Skeletal muscle tissue (tissue), 4 donors: ENCODE data around the gene KATNB1. TPM values are rescaled to one million over a fixed set of nuclear protein-coding genes. Genes with fewer than 3 reads are reported as not detected.
A peak's percentile ranks its signal among the peaks of the same experiment; 100 is the strongest.

Source experiments
- H3K27ac ChIP-seq: one replicate; pipeline ENCODE4 v1.7.0; 2013; ENCODE audit warnings: mild to moderate bottlenecking, low read depth, low read length, inconsistent platforms
- H3K27me3 ChIP-seq, 3 donors: one replicate each; pipeline ENCODE4 v1.7.0; 2013; ENCODE audit warnings: low read length in 3 of 3; ENCODE audit not compliant: control insufficient read depth in 3 of 3, insufficient read depth in 3 of 3
- H3K36me3 ChIP-seq, 3 donors: one replicate each; pipeline ENCODE4 v1.7.0; 2013; ENCODE audit warnings: low read length in 3 of 3; ENCODE audit not compliant: control insufficient read depth in 3 of 3, insufficient read depth in 3 of 3
- H3K4me1 ChIP-seq, 3 donors: one replicate each; pipeline ENCODE4 v1.7.0; 2013; ENCODE audit warnings: low read length in 3 of 3, mild to moderate bottlenecking in 3 of 3; ENCODE audit not compliant: control insufficient read depth in 3 of 3, insufficient read depth in 3 of 3
- H3K4me3 ChIP-seq, 3 donors: one replicate each; pipeline ENCODE4 v1.7.0; 2013; ENCODE audit warnings: low read length in 3 of 3
- H3K9ac ChIP-seq, 3 donors: one replicate each; pipeline ENCODE4 v1.7.0; 2013; ENCODE audit warnings: low read length in 3 of 3, mild to moderate bottlenecking in 3 of 3, moderate library complexity in 2 of 3, low read depth in 1 of 3
- H3K9me3 ChIP-seq, 3 donors: one replicate each; pipeline ENCODE4 v1.7.0; 2013; ENCODE audit warnings: low read length in 3 of 3; ENCODE audit not compliant: control insufficient read depth in 3 of 3
- total RNA-seq: library from RNA; depleted of rRNA; stranded (reverse); fragments of >200 nt; gene quantifications from one replicate; pipeline ENCODE4 v1.2.3, GENCODE V29; 2014
- donor health status: Osteomylitis.

Gene KATNB1
- total RNA-seq, 1 donor from 2014 or later = 24.0 TPM

DNA sequence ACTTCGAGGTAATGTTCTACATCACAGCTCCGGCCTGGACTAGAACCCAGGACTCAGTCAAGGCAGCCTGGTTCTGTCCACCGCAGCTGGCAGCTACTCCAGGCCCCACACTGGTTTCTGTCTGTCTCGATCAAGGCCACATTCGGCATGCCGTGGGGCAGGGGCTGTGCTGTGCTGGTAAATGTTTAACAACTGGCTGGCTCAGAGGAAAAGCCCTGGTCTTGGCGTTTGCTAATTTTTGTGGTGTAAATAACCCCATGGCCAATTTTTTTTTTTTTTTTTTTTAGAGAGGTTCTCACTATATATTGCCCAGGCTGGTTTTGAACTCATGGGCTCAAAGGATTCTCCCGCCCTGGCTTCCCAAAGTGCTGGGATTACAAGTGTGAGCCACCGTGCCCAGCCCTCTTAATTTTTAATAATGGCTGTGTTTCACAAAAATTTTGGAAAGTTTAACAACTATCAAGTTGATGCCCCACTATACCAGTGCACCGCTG is 41.3 kb upstream of the KATNB1 start:
- Histone ChIP-seq H3K4me3 (no peak overlapping the region), H3K36me3 (no peaks in the 10 kb centered on the region), H3K27ac (no peak overlapping the region), H3K9me3 (no peaks in the 10 kb centered on the region), H3K27me3 (peaks cover 0 to 23% (median 5%) of the 10 kb centered on the region in 3 donors), H3K4me1 (no peaks in the 10 kb centered on the region), H3K9ac (no peak overlapping the region)

DNA sequence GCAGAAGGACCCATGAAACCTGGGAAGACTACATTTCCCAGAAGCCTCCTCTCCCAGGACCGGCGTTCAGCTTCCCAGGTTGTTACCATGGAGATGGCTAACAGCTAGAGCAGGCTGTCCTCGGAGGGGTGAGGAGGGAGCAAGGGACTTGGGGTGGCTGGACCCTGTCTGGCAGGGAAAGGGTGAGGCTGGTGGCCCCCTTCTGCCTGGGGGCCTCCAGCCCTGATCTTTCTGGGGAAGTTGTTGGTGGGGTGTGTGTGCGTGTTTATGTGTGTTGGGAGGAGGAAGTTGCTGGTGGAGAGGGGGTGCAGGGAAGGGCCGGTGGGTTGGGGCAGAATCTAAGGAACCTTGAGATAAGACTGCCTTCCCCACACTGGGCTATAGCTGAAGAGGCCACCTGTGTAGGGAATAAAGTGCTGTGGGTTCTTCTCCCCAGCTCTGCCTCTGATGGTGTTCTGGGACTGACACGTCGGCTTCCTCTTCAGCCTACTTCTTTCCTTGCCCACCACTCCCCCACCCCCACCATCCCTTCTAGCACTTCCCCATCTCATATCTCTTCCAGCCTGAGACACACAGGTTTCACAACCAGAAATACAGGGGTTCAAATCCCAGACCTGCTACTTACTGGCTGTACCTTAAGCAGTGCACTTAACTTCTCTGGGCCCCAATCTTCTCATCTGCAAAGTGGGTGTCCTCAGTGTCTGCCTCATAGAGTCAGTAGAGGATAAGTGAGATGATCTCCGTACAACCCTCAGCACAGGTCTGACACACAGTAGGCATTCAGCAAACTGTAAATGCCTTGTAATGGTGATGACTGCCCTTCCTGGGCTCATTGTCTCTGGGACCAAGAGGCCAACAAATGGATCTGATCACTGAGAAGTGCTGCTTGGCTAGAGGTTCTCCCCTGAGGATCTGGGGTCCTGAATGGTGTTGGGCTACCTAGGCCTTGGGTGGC is 40.6 kb upstream of the KATNB1 start, which contains the start of gene DRC7:
Gene DRC7 (plus strand): TSS at position 82 of the 955 bp plus-strand sequence. CDS start 3,144 bp downstream, outside the sequence.
- H3K4me3 ChIP-seq = peak within 1 kb of the TSS in 1 of 3 donors; percentile 23

GRCh38 chr16:57695680-57696069 is 39.9 kb upstream of the KATNB1 start:
- Histone ChIP-seq H3K9ac (no peak overlapping the region), H3K4me1 (no peaks in the 10 kb centered on the region), H3K27me3 (peaks cover 0 to 12% (median 5%) of the 10 kb centered on the region in 3 donors), H3K27ac (no peak overlapping the region), H3K36me3 (no peaks in the 10 kb centered on the region), H3K4me3 (no peak overlapping the region), H3K9me3 (no peaks in the 10 kb centered on the region)

More for the DNA sequence above, 40.6 kb upstream of the KATNB1 start, which contains the start of gene DRC7:
- Histone ChIP-seq H3K9ac (no peak within 1 kb of the TSS), H3K36me3 (no peaks in the 10 kb centered on the region), H3K9me3 (no peaks in the 10 kb centered on the region), H3K27ac (no peak within 1 kb of the TSS), H3K4me1 (no peaks in the 10 kb centered on the region), H3K27me3 (peaks cover 0 to 16% (median 5%) of the 10 kb centered on the region in 3 donors)

DNA sequence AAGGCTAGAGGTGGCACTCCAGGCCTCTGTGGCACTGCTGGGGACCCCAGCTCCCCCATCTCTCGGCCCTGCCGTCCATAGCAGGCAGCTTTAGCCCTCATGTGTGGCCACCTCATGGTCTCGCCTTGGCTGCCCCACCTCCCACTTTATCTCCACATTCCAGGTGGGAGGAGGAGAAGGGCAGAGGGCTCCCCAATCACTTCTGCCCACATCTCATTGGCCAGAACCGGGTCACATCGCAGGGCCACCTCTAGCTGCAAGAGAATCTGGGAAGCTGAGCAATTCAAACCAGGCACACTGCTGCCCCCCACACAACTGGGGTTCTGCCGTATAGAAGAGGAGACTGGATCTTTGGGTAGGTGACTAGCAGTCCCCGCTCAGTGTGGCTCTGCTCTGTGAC is 39.3 kb upstream of the KATNB1 start:
- H3K9ac ChIP-seq = no peak overlapping the region
- peaks cover 0 to 10% (median 3%) of the 10 kb centered on the region in 3 donors for H3K27me3 ChIP-seq
- H3K27ac ChIP-seq = no peak overlapping the region
- no peak overlapping the region for H3K4me3 ChIP-seq
- no peaks in the 10 kb centered on the region for H3K9me3 ChIP-seq
- H3K36me3 ChIP-seq = no peaks in the 10 kb centered on the region
- no peaks in the 10 kb centered on the region for H3K4me1 ChIP-seq

DNA sequence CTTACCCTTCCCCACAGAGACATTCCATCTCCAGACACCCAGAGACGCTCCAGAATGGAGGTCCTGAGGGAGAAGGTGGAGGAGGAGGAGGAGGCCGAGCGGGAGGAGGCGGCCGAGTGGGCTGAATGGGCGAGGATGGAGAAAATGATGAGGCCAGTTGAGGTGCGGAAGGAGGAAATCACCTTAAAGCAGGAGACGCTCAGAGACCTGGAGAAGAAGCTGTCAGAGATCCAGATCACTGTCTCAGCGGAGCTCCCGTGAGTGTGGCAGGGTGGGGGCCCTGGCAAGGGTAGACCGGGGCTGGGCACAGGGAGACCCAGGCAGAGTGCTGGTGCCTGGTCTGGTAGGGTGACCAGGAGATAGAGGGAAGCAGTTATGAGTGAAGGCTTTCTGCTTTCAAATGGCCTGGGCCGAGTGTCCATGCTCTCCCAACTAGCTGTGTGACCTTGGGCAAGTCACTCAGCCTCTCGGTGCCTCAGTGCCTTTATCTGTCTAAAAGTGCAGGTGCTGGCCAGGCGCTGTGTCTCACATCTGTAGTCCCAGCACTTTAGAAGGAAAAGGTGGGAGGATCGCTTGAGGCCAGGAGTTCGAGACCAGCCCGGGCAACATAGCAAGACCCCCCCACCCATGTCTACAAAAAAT is 37.6 kb upstream of the KATNB1 start:
- H3K4me3 ChIP-seq = no peak overlapping the region
- no peaks in the 10 kb centered on the region for H3K36me3 ChIP-seq
- peaks cover 0 to 3% (median 2%) of the 10 kb centered on the region in 3 donors for H3K27me3 ChIP-seq
- H3K27ac ChIP-seq = no peak overlapping the region
- H3K9ac ChIP-seq = no peak overlapping the region
- H3K9me3 ChIP-seq = no peaks in the 10 kb centered on the region
- H3K4me1 ChIP-seq = no peaks in the 10 kb centered on the region

- Histone ChIP-seq H3K36me3 (no peaks in the 10 kb centered on the region), H3K9me3 (no peaks in the 10 kb centered on the region), H3K9ac (no peak overlapping the region), H3K27me3 (peaks cover 0 to 3% (median 2%) of the 10 kb centered on the region in 3 donors), H3K27ac (no peak overlapping the region), H3K4me1 (no peaks in the 10 kb centered on the region), H3K4me3 (no peak overlapping the region)
These were observed 36.7 kb upstream of the KATNB1 start for GRCh38 chr16:57698812-57699405.

DNA sequence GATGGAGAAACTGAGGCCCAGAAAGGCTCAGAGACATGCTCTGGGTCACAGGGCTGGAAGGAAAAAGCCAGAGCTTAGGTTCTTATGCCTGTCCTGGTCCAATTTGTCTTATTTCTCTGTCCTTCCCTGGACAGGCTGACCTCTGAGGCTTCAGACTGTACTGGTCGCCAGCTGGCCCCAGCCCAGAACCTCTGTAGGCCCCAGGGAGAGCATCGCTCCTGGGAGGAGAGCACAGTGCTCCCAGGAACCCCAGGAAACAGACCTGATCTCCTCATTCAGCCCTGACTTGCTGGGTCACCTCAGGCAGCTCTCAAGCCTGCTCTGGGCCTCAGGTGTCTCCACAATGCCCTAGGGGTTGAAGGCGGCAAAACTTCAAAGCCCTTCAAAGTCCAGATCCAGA is 36.1 kb upstream of the KATNB1 start:
- H3K4me1 ChIP-seq = no peaks in the 10 kb centered on the region
- H3K27ac ChIP-seq = no peak overlapping the region
- H3K27me3 ChIP-seq = peaks cover 0 to 3% (median 2%) of the 10 kb centered on the region in 3 donors
- H3K36me3 ChIP-seq = no peaks in the 10 kb centered on the region
- no peaks in the 10 kb centered on the region for H3K9me3 ChIP-seq
- no peak overlapping the region for H3K4me3 ChIP-seq
- no peak overlapping the region for H3K9ac ChIP-seq

GRCh38 chr16:57699899-57700298 is 35.7 kb upstream of the KATNB1 start:
- Histone ChIP-seq H3K27ac (no peak overlapping the region), H3K27me3 (peaks cover 0 to 3% (median 2%) of the 10 kb centered on the region in 3 donors), H3K4me1 (no peaks in the 10 kb centered on the region), H3K9ac (no peak overlapping the region), H3K4me3 (no peak overlapping the region), H3K9me3 (no peaks in the 10 kb centered on the region), H3K36me3 (no peaks in the 10 kb centered on the region)

GRCh38 chr16:57700781-57701551 is 34.6 kb upstream of the KATNB1 start:
- no peak overlapping the region for H3K27ac ChIP-seq

More at GRCh38 chr16:57700781-57701551, 34.6 kb upstream of the KATNB1 start:
- no peaks in the 10 kb centered on the region for H3K36me3 ChIP-seq
- no peak overlapping the region for H3K4me3 ChIP-seq
- no peaks in the 10 kb centered on the region for H3K9me3 ChIP-seq
- peaks cover 0 to 3% (median 2%) of the 10 kb centered on the region in 3 donors for H3K27me3 ChIP-seq
- no peak overlapping the region for H3K9ac ChIP-seq
- no peaks in the 10 kb centered on the region for H3K4me1 ChIP-seq
